HG02571 (cell line): ENCODE results near the gene DNAAF5.

Experiments
- ATAC-seq: cut with Tn5 transposase; IDR thresholded peaks from one replicate; pipeline ENCODE4 v1.9.1; 2021; ENCODE audit warnings: mild to moderate bottlenecking, moderate library complexity; ENCODE audit not compliant: unreplicated experiment

DNAAF5 gene

DNA sequence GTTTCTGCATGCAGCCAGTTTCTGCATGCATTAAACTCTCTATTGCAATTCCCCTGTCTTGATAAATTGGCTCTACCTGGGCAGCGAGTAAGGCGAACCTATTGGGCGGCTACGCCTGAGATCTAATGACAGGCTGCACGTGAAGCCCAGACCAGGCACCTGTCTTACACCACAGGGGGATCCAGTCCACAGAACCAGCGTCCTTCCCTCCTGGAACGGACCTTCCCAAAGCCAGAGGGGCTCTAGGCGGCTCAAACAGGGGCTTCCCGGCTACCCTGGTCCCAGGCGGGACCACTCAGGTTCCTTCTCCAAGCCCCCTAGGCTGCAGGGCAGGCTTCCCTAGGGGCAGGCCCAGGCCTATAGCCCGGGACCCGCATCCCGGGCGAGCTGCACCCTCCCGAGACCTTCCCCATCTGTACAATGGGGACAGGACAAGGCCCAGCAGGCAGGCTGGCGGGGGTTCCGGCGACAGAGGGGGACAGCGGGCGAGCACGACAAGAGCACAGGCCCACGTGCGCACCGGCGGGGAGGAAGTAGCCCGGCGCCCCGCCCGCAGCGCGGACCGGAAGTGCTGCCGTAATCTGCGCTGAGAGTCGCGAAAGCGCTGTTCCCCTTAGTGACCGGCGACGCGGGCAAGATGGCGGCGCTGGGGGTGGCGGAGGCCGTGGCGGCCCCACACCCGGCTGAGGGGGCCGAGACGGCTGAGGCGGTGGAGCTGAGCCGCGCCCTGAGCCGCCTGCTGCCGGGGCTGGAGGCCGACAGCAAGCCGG lies at the start of gene DNAAF5:
TSS of gene DNAAF5 (plus strand) at position 616 of the 770 bp plus-strand sequence. CDS start at position 638, 22 bp downstream.
- peak; percentile 76 for ATAC-seq

DNA sequence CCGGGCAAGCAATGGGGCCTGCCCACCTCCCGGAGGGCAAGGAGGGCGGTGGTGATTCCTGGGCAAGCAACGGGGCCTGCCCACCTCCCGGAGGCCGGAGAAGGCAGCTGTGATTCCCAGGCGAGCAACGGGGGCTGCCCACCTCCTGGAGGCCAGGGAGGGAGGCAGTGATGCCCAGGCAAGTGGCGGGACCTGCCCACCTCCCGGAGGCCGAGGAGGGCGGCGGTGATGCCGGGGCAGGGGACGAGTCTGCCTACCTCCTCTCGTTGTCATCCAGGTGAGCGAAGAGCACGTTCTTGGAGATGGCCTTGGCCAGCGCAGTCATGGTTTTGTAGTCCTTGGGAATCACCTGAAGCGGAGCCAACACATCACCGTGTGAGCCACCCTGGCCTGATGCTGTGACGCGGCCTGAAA lies 49.5 kb upstream of the DNAAF5 start:
- no peak for ATAC-seq

GRCh38 chr7:680411-681127 lies 45.9 kb upstream of the DNAAF5 start:
- ATAC-seq, result no peak

DNA sequence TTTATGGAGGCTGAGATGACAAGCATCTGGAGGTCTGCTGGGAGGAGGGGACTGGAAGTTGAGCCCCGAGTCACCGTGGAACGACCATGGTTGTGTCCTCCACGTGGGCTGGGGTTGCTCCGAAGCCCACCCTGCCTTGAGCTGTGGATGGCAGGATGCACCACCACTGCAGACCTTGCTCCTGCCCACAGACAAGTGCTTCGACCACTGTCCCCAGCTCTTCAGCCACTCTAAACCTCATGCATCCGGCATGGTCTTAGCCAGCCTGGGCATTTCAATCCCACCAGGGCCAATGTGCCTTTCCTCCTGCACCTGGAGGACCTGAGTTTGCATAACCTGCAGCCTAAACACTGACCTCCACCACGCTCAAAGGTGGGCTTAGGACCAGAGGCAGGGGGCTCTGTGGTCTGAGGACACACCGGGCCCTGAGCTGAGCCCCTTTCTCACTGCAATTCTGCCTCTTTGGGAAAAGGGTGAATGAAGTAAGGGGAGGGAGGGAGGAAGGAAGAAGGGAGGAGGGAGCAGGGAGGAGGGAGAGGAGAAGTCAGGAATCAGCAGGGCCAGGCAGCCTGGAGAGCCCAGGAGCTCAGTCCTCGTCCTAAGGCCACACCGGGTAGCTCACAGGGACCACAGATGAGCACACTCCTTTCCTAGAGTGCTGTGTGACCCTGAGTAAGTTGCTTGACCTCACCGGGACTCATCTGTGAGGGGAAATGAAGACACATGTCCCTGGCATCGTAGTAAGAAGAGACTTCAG lies 44.8 kb upstream of the DNAAF5 start:
- ATAC-seq, result no peak

- no peak for ATAC-seq
These were observed 43.7 kb upstream of the DNAAF5 start for GRCh38 chr7:682810-683209.

- no peak for ATAC-seq
These were observed 42.8 kb upstream of the DNAAF5 start for GRCh38 chr7:683526-684205.

GRCh38 chr7:684416-684815 lies 42.1 kb upstream of the DNAAF5 start:
- no peak for ATAC-seq

DNA sequence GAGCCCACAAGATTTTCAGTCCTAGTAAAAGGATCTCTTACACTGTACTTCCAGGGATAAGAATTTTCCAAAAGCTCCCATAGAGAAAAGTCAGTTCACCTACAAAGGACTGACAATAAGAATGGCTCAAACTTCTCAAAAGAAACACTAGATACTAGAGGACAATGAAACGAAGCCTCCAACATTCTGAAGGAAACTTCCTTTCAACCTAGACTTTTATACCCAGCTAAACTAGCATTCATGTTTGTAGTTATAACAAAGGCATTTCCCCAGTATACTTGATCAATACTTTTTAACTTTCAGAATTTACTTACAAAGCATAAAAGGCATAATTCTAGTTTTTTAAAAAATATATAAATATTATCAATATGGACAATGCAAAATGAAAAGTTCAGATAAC lies 41.0 kb upstream of the DNAAF5 start:
- no peak for ATAC-seq

DNA sequence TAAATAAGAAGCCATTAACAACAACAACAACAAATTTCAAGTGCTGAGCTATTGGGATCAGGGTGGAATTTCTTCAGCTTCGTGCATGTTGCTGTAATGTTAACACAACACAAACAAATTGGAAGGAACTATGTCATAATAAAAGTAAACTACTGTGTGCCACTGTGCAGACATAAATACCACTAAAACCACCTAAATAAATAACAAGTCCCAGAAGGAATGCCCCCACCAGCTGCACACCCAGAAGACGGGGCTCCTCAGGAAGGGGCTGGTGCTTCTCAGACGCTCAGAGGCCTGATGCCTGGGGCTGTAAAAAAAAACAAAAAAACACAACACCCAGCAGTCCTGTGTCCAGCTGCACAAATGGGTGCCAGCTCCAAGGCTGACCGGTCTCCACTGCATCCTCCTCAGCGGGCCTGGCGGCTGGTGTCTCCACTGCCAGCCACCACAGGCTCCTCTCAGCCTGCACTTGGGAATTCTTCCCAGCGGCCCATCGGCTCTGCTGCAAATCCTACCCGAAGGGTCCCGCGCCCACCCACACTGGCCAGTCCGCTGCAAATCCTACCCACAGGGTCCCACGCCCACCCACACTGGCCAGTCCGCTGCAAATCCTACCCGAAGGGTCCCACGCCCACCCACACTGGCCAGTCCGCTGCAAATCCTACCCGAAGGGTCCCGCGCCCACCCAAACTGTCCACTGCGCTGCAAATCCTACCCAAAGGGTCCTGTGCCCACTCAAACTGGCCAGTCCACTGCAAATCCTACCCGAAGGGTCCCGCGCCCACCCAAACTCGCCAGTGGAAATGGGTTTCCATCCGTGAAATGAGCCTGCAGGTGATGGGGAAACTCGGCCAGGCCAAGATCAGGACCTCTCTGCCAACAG lies 35.8 kb upstream of the DNAAF5 start:
- no peak for ATAC-seq

GRCh38 chr7:691361-692045 lies 35.0 kb upstream of the DNAAF5 start:
- no peak for ATAC-seq

GRCh38 chr7:693280-693679 lies 33.2 kb upstream of the DNAAF5 start:
- ATAC-seq, result no peak

DNA sequence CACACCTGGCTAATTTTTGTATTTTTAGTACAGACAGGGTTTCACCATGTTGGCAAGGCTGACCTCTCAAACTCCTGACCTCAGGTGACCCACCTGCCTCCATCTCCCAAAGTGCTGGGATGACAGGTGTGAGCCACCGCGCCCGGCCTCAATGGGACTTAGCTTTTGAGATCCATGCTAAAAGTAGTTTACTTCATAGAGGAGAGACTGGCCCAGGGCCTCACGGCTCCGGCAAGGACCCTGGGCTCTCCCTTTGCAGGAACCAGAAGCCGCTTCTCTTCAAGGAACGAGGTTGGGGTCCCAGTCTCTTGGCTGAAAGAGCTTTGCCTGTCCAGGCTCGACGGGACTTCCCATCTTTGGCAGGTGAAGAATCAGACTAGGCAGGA lies 30.1 kb upstream of the DNAAF5 start:
- ATAC-seq, result no peak

DNA sequence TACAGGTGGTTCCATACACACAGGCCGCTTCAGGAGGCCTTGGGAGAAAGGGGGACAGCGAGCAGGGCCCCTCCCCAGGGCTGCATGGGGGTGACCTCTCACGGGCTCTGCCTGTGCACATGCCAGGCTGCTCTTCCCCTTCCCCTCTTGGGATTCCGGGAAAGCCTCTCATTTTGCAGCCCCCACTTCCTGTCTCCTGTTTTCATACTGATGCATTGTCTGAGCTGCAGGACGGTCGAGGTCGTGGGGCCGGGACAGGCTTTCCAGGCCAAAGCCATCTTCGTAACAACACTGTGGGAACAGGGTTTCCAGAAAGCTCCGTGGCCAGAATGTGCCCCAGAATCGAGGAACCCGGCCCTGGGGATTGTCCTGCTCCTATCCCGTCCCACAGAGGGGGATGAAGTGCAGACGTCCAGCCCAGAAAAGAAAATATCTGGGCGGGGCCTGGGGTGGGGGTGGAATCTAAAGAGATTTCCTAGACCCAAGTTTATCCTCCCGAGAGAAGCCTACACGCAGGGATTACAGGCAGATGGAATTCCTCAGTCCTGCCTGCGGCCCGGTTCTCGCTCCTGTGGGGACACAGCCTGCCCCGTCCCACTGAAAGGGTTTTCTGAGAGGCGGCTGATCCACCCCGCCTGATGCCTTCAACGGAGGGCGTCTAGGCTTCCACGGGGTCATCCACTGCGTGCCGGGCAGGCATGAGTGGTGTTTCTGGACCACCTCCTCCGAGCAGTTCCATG lies 29.5 kb upstream of the DNAAF5 start:
- no peak for ATAC-seq

DNA sequence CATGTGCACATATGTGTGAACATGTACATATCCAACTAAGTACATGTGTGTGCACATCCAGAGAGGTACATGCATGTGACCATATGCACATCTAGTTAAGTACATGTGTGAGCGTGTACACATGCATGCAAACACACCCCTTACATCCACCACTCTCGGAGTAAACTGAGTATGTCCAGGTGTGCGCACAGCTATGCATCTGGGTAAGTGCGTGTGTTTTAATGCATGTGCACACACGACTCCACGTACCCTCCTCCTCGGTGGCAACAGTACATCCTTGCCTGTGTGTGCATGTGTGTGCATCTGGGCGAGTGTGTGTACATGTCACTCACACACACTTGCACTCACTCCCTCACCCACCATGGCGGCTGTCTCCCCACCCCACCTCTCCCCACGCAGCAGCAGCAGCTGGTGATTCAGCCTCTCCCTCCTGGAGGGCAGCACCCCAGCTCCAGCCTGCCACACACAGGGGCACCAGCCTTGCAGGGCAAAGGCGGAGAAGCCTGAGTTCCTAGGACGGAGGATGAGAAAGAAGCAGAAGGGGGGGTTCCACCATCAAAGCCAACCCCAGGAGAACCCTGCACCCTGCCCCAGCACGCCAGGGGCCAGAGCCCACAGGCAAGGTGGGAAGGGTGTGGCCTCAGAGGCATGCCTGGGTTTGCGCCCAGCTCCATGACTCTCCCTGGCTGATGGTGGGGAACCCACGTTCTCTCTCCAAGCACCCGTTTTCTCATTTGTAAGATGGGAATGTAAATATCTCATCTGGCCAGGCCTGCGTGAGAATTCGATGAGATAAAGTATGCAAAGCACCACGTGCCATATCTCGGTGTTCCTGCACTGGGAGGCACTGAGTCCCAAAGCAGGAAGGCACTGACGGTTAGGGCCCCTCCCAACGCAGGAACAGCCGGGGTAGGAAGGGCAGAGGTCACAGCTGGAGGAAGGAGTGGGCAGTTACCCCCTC lies 27.7 kb upstream of the DNAAF5 start:
- ATAC-seq, result no peak

GRCh38 chr7:699476-700170 lies 26.9 kb upstream of the DNAAF5 start:
- ATAC-seq, result no peak

DNA sequence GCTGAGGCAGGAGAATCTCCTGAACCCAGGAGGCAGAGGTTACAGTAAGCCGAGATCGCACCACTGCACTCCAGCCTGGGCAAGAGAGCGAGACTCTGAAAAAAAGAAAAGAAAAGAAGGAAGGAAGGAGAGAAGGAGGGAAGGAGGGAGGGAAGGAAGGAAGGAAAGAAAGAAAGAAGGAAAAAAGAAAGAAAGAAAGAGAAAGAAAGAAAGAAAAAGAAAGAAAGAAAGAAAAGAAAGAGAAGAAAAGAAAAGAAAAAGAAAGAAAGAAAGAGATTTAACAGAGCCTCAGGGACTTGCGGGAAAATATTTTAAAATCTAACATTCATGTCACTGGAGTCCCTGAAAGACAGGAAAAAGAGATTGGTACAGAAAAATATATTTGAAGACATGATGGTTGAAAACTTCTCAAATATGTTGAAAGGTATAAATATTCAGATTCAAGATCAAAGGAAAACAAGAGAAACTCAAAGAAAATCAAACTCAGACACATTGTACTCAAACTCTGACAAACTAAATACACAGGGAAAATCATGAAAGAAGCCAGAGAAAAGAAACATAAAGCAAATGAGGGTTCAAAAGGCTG lies 25.3 kb upstream of the DNAAF5 start:
- ATAC-seq, result no peak

GRCh38 chr7:703049-703448 lies 23.4 kb upstream of the DNAAF5 start:
- ATAC-seq, result no peak
